Activated naive CD4-positive, alpha-beta T cell treated with anti-CD3 and anti-CD28 coated beads for 36 hours (primary cell): ENCODE data around the gene SPARC. TPM values are rescaled to one million over a fixed set of nuclear protein-coding genes. Genes with fewer than 3 reads are reported as not detected.
"Not testable (repeated sequence)": the region's sequence is repeated elsewhere in the genome, so short reads cannot be mapped to it uniquely, and the experiment has no call there.

Experiments used
- CTCF ChIA-PET: fragments of 350-600 bp; sonication (Branson Sonifier 250); formaldehyde crosslinking; loops from one replicate; lab custom pipeline; 2021; ENCODE audit warnings: antibody characterized with exemption; lab: Charles Lee
- DNase-seq: peaks from one replicate; pipeline ENCODE4 v3.0.0-alpha.2; 2020
- H3K27ac Mint-ChIP-seq: one replicate; pipeline ENCODE4 v1.8.0; 2021; ENCODE audit warnings: mild to moderate bottlenecking, mixed read lengths
- H3K27me3 Mint-ChIP-seq: one replicate; pipeline ENCODE4 v1.8.0; 2021; ENCODE audit warnings: low read depth, mixed read lengths
- H3K36me3 Mint-ChIP-seq: one replicate; pipeline ENCODE4 v1.8.0; 2021; ENCODE audit warnings: low read depth, mixed read lengths
- H3K4me1 Mint-ChIP-seq: one replicate; pipeline ENCODE4 v1.8.0; 2021; ENCODE audit warnings: low read depth, mixed read lengths
- H3K4me3 Mint-ChIP-seq: one replicate; pipeline ENCODE4 v1.8.0; 2021; ENCODE audit warnings: mild to moderate bottlenecking, moderate library complexity, mixed read lengths
- H3K9me3 Mint-ChIP-seq: one replicate; pipeline ENCODE4 v1.8.0; 2021; ENCODE audit warnings: mixed read lengths
- intact Hi-C: fragments of 100-400 bp; cut with micrococcal nuclease; formaldehyde crosslinking; loops from one replicate; pipeline ENCODE4 v1.15.1; 2023
- total RNA-seq, 2 experiments: library from RNA; stranded (reverse); gene quantifications; one replicate each; pipeline ENCODE4 v1.2.3, GENCODE V29; 2021

The SPARC gene, protein sequence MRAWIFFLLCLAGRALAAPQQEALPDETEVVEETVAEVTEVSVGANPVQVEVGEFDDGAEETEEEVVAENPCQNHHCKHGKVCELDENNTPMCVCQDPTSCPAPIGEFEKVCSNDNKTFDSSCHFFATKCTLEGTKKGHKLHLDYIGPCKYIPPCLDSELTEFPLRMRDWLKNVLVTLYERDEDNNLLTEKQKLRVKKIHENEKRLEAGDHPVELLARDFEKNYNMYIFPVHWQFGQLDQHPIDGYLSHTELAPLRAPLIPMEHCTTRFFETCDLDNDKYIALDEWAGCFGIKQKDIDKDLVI
- total RNA-seq: under 1 TPM; 0.20 to 0.45 TPM

GRCh38 chr5:151686674-151687407, at the start of gene SPARC:
TSS of gene SPARC (minus strand) at chr5:151686915. CDS start at chr5:151676188, 10,727 bp downstream.
- peaks cover 8% of the 10 kb centered on the region for H3K4me1 Mint-ChIP-seq
- peak; percentile 15 for DNase-seq
- peak within 1 kb of the TSS; percentile 55 for H3K4me3 Mint-ChIP-seq
- H3K27me3 Mint-ChIP-seq: peaks cover 23% of the 10 kb centered on the region
- no peaks in the 10 kb centered on the region for H3K36me3 Mint-ChIP-seq
- intact Hi-C loops: no loop called here
- no peaks in the 10 kb centered on the region for H3K9me3 Mint-ChIP-seq
- H3K27ac Mint-ChIP-seq: no peak within 1 kb of the TSS
- CTCF ChIA-PET: interaction anchor here (0.5 to 1.7 kb wide), 2 partner anchors 18 to 28 kb away, joined by 4 read pairs; no protein-coding TSS in a partner anchor

GRCh38 chr5:151735646-151736045, 48.9 kb upstream of the SPARC start:
- Mint-ChIP-seq H3K27ac (no peak overlapping the region), H3K27me3 (no peaks in the 10 kb centered on the region), H3K4me1 (peaks cover 7% of the 10 kb centered on the region), H3K9me3 (no peaks in the 10 kb centered on the region), H3K4me3 (no peak overlapping the region), H3K36me3 (peaks cover 9% of the 10 kb centered on the region)
- CTCF ChIA-PET: interaction anchor here (3.2 kb wide), 1 partner anchor 77 kb away, joined by 13 read pairs; no protein-coding TSS in a partner anchor
- DNase-seq: no peak
- intact Hi-C loops: no loop called here

- Mint-ChIP-seq H3K36me3 (peaks cover 20% of the 10 kb centered on the region), H3K4me3 (no peak overlapping the region), H3K27me3 (no peaks in the 10 kb centered on the region), H3K27ac (no peak overlapping the region), H3K9me3 (peaks cover 8% of the 10 kb centered on the region), H3K4me1 (no peaks in the 10 kb centered on the region)
- CTCF ChIA-PET: no interaction called here
- no peak for DNase-seq
- intact Hi-C loops: no loop called here
Measured at GRCh38 chr5:151734064-151734408, 47.3 kb upstream of the SPARC start.

GRCh38 chr5:151733358-151734063, 46.8 kb upstream of the SPARC start:
- Mint-ChIP-seq H3K27me3 (no peaks in the 10 kb centered on the region), H3K4me3 (no peak overlapping the region), H3K27ac (no peak overlapping the region), H3K36me3 (peaks cover 20% of the 10 kb centered on the region), H3K9me3 (peaks cover 8% of the 10 kb centered on the region), H3K4me1 (no peaks in the 10 kb centered on the region)
- CTCF ChIA-PET: no interaction called here
- DNase-seq: no peak
- intact Hi-C loops: no loop called here

- no peaks in the 10 kb centered on the region for H3K4me1 Mint-ChIP-seq
- CTCF ChIA-PET: interaction anchor here (1.4 to 2.1 kb wide), 2 partner anchors 10 to 79 kb away, joined by 5 to 9 read pairs; no protein-coding TSS in a partner anchor
- H3K36me3 Mint-ChIP-seq: peaks cover 20% of the 10 kb centered on the region
- DNase-seq: no peak
- H3K4me3 Mint-ChIP-seq: no peak overlapping the region
- no peak overlapping the region for H3K27ac Mint-ChIP-seq
- intact Hi-C loops: no loop called here
- peaks cover 8% of the 10 kb centered on the region for H3K9me3 Mint-ChIP-seq
- H3K27me3 Mint-ChIP-seq: no peaks in the 10 kb centered on the region
Measured at GRCh38 chr5:151730381-151730780, 43.7 kb upstream of the SPARC start.

DNA sequence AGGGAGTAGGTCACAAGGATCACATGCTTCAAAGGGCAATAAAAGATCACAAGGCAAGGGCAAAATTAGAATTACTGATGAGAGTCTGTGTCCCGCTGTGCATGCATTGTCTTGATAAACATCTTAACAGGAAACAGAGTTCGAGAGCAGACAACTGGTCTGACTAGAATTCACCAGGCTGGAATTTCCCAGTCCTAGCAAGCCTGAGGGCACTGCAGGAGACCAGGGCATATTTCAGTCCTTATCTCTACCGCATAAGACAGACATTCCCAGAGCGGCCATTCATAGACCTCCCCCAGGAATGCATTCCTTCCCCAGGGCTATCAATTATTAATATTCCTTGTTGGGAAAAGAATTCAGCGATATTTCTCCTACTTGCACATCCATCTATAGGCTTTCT, 42.9 kb upstream of the SPARC start:
- H3K36me3 Mint-ChIP-seq: peaks cover 19% of the 10 kb centered on the region
- H3K9me3 Mint-ChIP-seq, H3K4me1 Mint-ChIP-seq, intact Hi-C loops, H3K27ac Mint-ChIP-seq, H3K4me3 Mint-ChIP-seq, H3K27me3 Mint-ChIP-seq, DNase-seq: not testable (repeated sequence)
- CTCF ChIA-PET: interaction anchor here (2.1 kb wide), 1 partner anchor 11 kb away, joined by 9 read pairs; no protein-coding TSS in a partner anchor

- Mint-ChIP-seq H3K36me3 (peaks cover 2% of the 10 kb centered on the region), H3K27me3 (no peaks in the 10 kb centered on the region), H3K4me3 (no peak overlapping the region), H3K9me3 (peaks cover 2% of the 10 kb centered on the region), H3K4me1 (peaks cover 12% of the 10 kb centered on the region), H3K27ac (no peak overlapping the region)
- intact Hi-C loops: no loop called here
- CTCF ChIA-PET: no interaction called here
- no peak for DNase-seq
Measured at GRCh38 chr5:151724360-151724759, 37.6 kb upstream of the SPARC start.

DNA sequence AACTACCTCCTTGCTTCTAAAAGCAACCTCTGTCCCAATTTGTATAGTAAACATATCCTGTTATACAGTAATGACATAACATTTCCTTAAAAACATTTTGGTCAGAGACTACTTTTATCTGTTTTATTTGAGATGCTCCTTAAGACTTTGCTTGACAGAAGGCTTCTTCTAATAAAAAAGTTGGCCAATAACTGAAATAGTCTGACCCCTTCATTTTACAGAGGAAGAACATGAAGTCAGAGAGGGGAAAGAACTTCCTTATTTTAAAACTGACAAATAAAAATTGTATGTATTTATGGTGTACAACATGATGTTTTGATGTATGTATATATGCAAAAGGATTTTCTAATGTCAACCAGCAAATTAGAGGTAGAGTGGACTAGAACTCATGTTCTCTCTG, 35.8 kb upstream of the SPARC start:
- Mint-ChIP-seq H3K4me3 (no peak overlapping the region), H3K27ac (no peak overlapping the region), H3K27me3 (no peaks in the 10 kb centered on the region), H3K9me3 (no peaks in the 10 kb centered on the region), H3K4me1 (peaks cover 12% of the 10 kb centered on the region), H3K36me3 (no peaks in the 10 kb centered on the region)
- intact Hi-C loops: no loop called here
- CTCF ChIA-PET: interaction anchor here (2.0 to 3.5 kb wide), 2 partner anchors 49 to 64 kb away, joined by 5 to 23 read pairs; partner anchors contain the start of gene G3BP1
- DNase-seq: no peak

DNA sequence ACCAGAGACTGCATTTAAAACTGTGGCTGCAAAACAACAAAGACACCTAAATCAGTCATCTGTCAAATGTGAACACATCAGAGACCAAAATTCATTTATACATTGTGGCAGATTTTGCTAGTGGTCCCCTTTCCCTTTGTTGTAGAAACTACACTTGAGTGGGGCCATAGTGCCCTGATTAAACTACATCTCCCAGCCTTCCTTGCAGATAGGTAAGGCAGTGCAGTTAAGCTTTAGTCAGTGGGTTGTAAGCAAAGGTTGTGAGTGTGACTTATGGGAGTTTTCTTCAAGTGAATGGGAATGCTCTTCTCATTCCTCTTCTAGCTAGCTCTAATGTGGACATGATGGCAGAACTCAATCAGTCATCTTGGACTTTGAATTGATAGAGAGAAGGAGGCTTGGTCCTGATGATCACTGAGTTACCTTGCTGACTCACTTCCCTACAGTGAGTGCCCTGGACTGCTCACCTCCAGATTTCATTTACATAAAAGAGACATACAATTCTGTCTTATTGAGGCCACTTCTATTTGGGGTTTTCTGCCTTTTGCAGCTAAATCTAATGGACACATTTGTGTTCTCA, 35.2 kb upstream of the SPARC start:
- no peaks in the 10 kb centered on the region for H3K27me3 Mint-ChIP-seq
- intact Hi-C loops: loop anchor here (1.0 to 2.0 kb wide), 4 partner anchors 19 to 49 kb away; partner anchors contain the start of genes ATOX1 and G3BP1
- DNase-seq: no peak
- no peak overlapping the region for H3K4me3 Mint-ChIP-seq
- no peak overlapping the region for H3K27ac Mint-ChIP-seq
- H3K4me1 Mint-ChIP-seq: peaks cover 12% of the 10 kb centered on the region
- H3K9me3 Mint-ChIP-seq: no peaks in the 10 kb centered on the region
- H3K36me3 Mint-ChIP-seq: no peaks in the 10 kb centered on the region
- CTCF ChIA-PET: interaction anchor here (1.0 to 3.5 kb wide), 4 partner anchors 19 to 63 kb away, joined by 4 to 23 read pairs (median 8); partner anchors contain the start of gene G3BP1

DNA sequence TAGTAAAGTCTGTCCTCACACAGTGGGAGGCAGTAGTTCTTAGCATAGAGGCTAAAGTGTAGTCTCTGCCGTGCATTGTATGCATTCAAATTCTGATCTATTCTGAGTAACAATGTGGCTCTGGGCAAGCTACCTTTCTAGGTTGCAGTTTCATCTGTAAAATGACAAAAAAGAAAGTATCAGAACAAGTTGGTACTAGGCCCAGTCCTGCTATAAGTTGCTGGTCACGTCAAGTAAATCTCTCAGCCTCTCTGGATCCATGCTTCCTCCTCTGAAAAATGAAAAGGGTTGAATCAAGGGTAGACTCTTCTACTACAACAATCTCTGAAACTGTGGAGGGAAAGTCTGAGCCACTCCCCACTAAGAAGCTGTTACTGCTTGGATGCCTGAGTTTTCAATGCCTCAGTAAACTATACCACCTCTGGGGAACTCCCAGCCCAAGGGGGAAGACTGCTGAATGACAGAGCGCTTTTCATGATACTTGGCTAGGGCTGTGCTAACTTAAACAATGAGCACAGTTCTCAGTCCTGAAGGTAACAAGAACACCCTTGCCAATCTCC, 34.5 kb upstream of the SPARC start:
- Mint-ChIP-seq H3K27ac (peak overlapping the region; percentile 63), H3K9me3 (no peaks in the 10 kb centered on the region), H3K4me3 (no peak overlapping the region), H3K27me3 (no peaks in the 10 kb centered on the region), H3K4me1 (peaks cover 12% of the 10 kb centered on the region), H3K36me3 (no peaks in the 10 kb centered on the region)
- intact Hi-C loops: loop anchor here (1.0 to 2.0 kb wide), 4 partner anchors 20 to 50 kb away; partner anchors contain the start of genes ATOX1 and G3BP1
- CTCF ChIA-PET: interaction anchor here (0.9 to 3.5 kb wide), 7 partner anchors 9 to 63 kb away, joined by 3 to 23 read pairs (median 4); partner anchors contain the start of gene G3BP1
- peak; percentile 56 for DNase-seq

DNA sequence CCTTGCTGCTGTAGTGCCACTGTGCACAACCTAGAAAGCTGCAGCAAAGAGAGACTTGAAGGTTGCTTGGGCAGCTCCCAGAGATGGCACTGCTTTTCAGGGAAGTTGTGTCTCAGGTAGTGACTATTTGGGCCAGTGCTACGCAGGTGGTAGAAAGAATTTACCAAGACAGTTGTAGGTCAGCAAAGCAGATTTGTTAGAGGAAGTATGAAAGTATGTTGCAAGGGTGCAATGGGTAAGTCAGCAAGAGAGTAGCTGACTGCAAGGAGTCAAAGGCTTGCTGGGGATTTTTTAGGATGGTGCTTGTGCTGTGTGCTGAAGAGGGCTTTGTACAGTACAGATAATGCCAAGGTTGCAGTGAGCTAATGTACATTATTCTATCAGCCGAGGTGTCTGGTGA, 33.5 kb upstream of the SPARC start:
- intact Hi-C loops: loop anchor here (2.0 kb wide), 1 partner anchor 21 kb away; no protein-coding TSS in a partner anchor
- H3K27ac Mint-ChIP-seq: no peak overlapping the region

More for the DNA sequence above, 33.5 kb upstream of the SPARC start:
- Mint-ChIP-seq H3K9me3 (no peaks in the 10 kb centered on the region), H3K27me3 (no peaks in the 10 kb centered on the region), H3K4me1 (peaks cover 12% of the 10 kb centered on the region), H3K36me3 (no peaks in the 10 kb centered on the region), H3K4me3 (no peak overlapping the region)
- DNase-seq: no peak
- CTCF ChIA-PET: interaction anchor here (1.2 to 3.5 kb wide), 6 partner anchors 8 to 68 kb away, joined by 3 to 23 read pairs (median 4); no protein-coding TSS in a partner anchor
